ENCODE measurements around the gene ZNF483. TPM values are rescaled to one million over a fixed set of nuclear protein-coding genes. Genes with fewer than 3 reads are reported as not detected.
"Not testable (repeated sequence)": the region's sequence is repeated elsewhere in the genome, so short reads cannot be mapped to it uniquely, and the experiment has no call there.

The ZNF483 gene
- polyA plus RNA-seq, 1 donor (not counting 4 experiments of a cell fraction or from before 2014, with no cell fraction given), result 0.90 TPM

DNA sequence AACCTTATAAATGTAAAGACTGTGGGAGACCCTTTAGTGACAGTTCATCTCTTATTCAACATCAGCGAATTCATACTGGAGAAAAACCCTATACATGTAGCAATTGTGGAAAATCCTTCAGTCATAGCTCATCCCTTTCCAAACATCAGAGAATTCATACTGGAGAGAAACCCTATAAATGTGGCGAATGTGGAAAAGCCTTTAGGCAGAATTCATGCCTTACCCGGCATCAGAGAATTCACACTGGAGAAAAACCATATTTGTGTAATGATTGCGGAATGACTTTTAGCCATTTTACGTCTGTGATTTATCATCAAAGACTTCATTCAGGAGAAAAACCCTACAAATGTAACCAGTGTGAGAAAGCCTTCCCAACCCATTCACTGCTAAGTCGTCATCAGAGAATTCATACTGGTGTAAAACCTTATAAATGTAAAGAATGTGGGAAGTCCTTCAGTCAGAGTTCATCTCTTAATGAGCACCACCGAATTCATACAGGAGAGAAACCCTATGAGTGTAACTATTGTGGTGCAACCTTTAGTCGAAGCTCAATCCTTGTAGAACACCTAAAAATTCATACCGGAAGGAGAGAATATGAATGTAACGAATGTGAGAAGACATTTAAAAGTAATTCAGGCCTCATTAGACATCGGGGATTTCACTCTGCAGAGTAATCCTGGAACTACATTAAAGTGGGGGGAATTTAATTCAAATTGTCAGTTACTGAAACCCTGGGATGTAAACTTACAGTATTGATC, 17.7 kb downstream of the ZNF483 start:
- Histone ChIP-seq H3K4me3 (ENCODE audit: control insufficient read depth in 2 of 3, extremely low read depth in 1 of 3, insufficient read depth in 2 of 3, low read depth in 1 of 3, low read length in 3 of 3) (no peak overlapping the region), H4K20me1 (ENCODE audit: control insufficient read depth, extremely low read depth, insufficient read depth, low read length) (no peaks in the 10 kb centered on the region), H3K27me3 (ENCODE audit: control insufficient read depth, extremely low read depth, insufficient read depth, low read length) (no peaks in the 10 kb centered on the region), H3K9me1 (ENCODE audit: control insufficient read depth, extremely low read depth, insufficient read depth, low read length) (no peaks in the 10 kb centered on the region), H3K9ac (ENCODE audit: control insufficient read depth, extremely low read depth, insufficient read depth, low read length) (no peak overlapping the region), H3K27ac (ENCODE audit: control insufficient read depth, insufficient read depth, low read length) (no peak overlapping the region), H3K79me2 (ENCODE audit: control insufficient read depth, insufficient read depth, low read length) (no peaks in the 10 kb centered on the region), H3K4me2 (ENCODE audit: control insufficient read depth, extremely low read depth, insufficient read depth, low read depth, low read length) (no peak overlapping the region), H3K4me1 (ENCODE audit: control insufficient read depth, extremely low read depth, insufficient read depth, low read length) (no peaks in the 10 kb centered on the region), H3K36me3 (ENCODE audit: control insufficient read depth in 2 of 2, extremely low read depth in 1 of 2, insufficient read depth in 2 of 2, low read length in 2 of 2) (no peaks in the 10 kb centered on the region), H2AFZ (ENCODE audit: control insufficient read depth, low read length) (no peak overlapping the region), H3K9me3 (ENCODE audit: control insufficient read depth, low read depth, low read length) (peaks cover 21% of the 10 kb centered on the region)
- DNase-seq (ENCODE audit: low read depth, low spot score) (no peak), FAIRE-seq (no peak)
- dilution Hi-C loops (cut with MboI; ENCODE audit: extremely low pct_ligation_motif_present, low sequenced_read_pairs), result no loop called here
- TF ChIP-seq EZH2 (IDR thresholded peaks at IDR 0.05; ENCODE audit: low read length), result no peak
- TF ChIP-seq, protein P1, sequence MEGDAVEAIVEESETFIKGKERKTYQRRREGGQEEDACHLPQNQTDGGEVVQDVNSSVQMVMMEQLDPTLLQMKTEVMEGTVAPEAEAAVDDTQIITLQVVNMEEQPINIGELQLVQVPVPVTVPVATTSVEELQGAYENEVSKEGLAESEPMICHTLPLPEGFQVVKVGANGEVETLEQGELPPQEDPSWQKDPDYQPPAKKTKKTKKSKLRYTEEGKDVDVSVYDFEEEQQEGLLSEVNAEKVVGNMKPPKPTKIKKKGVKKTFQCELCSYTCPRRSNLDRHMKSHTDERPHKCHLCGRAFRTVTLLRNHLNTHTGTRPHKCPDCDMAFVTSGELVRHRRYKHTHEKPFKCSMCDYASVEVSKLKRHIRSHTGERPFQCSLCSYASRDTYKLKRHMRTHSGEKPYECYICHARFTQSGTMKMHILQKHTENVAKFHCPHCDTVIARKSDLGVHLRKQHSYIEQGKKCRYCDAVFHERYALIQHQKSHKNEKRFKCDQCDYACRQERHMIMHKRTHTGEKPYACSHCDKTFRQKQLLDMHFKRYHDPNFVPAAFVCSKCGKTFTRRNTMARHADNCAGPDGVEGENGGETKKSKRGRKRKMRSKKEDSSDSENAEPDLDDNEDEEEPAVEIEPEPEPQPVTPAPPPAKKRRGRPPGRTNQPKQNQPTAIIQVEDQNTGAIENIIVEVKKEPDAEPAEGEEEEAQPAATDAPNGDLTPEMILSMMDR (optimal IDR thresholded peaks at IDR 0.05 in 1 of 3, IDR thresholded peaks at IDR 0.05 in 1 of 3, conservative IDR thresholded peaks at IDR 0.05 in 1 of 3; ENCODE audit: extremely low read depth in 1 of 3, insufficient read depth in 2 of 3, low read length in 3 of 3), result no peak

DNA sequence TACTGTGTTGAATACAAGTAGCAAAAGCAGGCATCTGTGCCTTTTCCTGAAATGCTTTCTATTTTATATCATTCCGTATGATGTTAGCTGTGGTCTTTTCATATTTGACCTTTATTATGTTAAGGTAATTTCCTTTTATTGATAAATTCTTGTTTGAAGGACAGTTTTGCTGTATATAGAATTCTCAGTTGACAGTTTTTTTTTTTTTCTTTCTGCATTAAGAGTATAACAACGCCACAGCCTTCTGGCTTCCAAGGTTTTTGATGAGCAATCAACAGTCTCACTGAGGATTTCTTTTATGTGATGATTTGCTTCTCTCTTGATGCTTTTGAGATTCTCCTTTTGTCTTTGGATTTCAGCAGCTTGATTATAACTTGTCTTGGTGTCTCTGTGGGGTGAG, 23.6 kb downstream of the ZNF483 start:
- no peak overlapping the region for H2AFZ ChIP-seq (ENCODE audit: control insufficient read depth, low read length)
- dilution Hi-C loops (cut with MboI; ENCODE audit: extremely low pct_ligation_motif_present, low sequenced_read_pairs), result no loop called here
- peaks cover 4% of the 10 kb centered on the region for H3K9me3 ChIP-seq (ENCODE audit: control insufficient read depth, low read depth, low read length)
- no peaks in the 10 kb centered on the region for H3K36me3 ChIP-seq (ENCODE audit: control insufficient read depth in 2 of 2, extremely low read depth in 1 of 2, insufficient read depth in 2 of 2, low read length in 2 of 2)
- H3K79me2 ChIP-seq (ENCODE audit: control insufficient read depth, insufficient read depth, low read length), result no peaks in the 10 kb centered on the region
- H4K20me1 ChIP-seq (ENCODE audit: control insufficient read depth, extremely low read depth, insufficient read depth, low read length), result no peaks in the 10 kb centered on the region
- H3K9ac ChIP-seq (ENCODE audit: control insufficient read depth, extremely low read depth, insufficient read depth, low read length), result no peak overlapping the region
- H3K27me3 ChIP-seq (ENCODE audit: control insufficient read depth, extremely low read depth, insufficient read depth, low read length), result no peaks in the 10 kb centered on the region
- no peak overlapping the region for H3K27ac ChIP-seq (ENCODE audit: control insufficient read depth, insufficient read depth, low read length)
- H3K4me3 ChIP-seq (ENCODE audit: control insufficient read depth in 2 of 3, extremely low read depth in 1 of 3, insufficient read depth in 2 of 3, low read depth in 1 of 3, low read length in 3 of 3), result no peak overlapping the region
- DNase-seq (ENCODE audit: low read depth, low spot score) (no peak), FAIRE-seq (no peak)
- no peaks in the 10 kb centered on the region for H3K9me1 ChIP-seq (ENCODE audit: control insufficient read depth, extremely low read depth, insufficient read depth, low read length)
- no peaks in the 10 kb centered on the region for H3K4me1 ChIP-seq (ENCODE audit: control insufficient read depth, extremely low read depth, insufficient read depth, low read length)
- H3K4me2 ChIP-seq (ENCODE audit: control insufficient read depth, extremely low read depth, insufficient read depth, low read depth, low read length), result no peak overlapping the region
- no peak for TF ChIP-seq EZH2 (IDR thresholded peaks at IDR 0.05; ENCODE audit: low read length)
- TF ChIP-seq, protein P1 (optimal IDR thresholded peaks at IDR 0.05 in 1 of 3, IDR thresholded peaks at IDR 0.05 in 1 of 3, conservative IDR thresholded peaks at IDR 0.05 in 1 of 3; ENCODE audit: extremely low read depth in 1 of 3, insufficient read depth in 2 of 3, low read length in 3 of 3), result no peak

DNA sequence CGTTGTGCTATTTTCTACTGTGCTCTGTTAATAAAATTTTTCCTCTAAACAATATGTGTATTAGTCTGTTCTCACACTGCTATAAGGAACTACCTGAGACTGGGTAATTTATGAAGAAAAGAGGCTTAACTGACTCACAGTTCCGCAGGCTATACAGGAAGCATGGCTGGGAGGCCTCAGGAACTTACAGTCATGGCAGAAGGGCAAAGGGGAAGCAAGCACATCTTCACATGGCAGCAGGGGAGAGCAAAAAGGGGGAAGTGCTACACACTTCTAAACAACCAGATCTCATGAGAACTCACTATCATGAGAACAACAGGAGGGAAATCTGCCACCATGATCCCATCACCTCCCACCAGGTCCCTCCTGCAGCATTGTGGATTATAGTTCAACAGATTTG, 30.4 kb downstream of the ZNF483 start:
- H3K27me3 ChIP-seq (ENCODE audit: control insufficient read depth, extremely low read depth, insufficient read depth, low read length); H4K20me1 ChIP-seq (ENCODE audit: control insufficient read depth, extremely low read depth, insufficient read depth, low read length); H3K27ac ChIP-seq (ENCODE audit: control insufficient read depth, insufficient read depth, low read length); H2AFZ ChIP-seq (ENCODE audit: control insufficient read depth, low read length); H3K79me2 ChIP-seq (ENCODE audit: control insufficient read depth, insufficient read depth, low read length); H3K9me1 ChIP-seq (ENCODE audit: control insufficient read depth, extremely low read depth, insufficient read depth, low read length); H3K4me1 ChIP-seq (ENCODE audit: control insufficient read depth, extremely low read depth, insufficient read depth, low read length); H3K4me2 ChIP-seq (ENCODE audit: control insufficient read depth, extremely low read depth, insufficient read depth, low read depth, low read length); H3K9me3 ChIP-seq (ENCODE audit: control insufficient read depth, low read depth, low read length); DNase-seq (ENCODE audit: low read depth, low spot score); FAIRE-seq; H3K9ac ChIP-seq (ENCODE audit: control insufficient read depth, extremely low read depth, insufficient read depth, low read length); H3K36me3 ChIP-seq (ENCODE audit: control insufficient read depth in 2 of 2, extremely low read depth in 1 of 2, insufficient read depth in 2 of 2, low read length in 2 of 2); H3K4me3 ChIP-seq (ENCODE audit: control insufficient read depth in 2 of 3, extremely low read depth in 1 of 3, insufficient read depth in 2 of 3, low read depth in 1 of 3, low read length in 3 of 3); dilution Hi-C loops (cut with MboI; ENCODE audit: extremely low pct_ligation_motif_present, low sequenced_read_pairs): not testable (repeated sequence)

Data from keratinocyte (primary cell).